Measurements from ENCODE around the gene FBXW11.

The FBXW11 gene

DNA sequence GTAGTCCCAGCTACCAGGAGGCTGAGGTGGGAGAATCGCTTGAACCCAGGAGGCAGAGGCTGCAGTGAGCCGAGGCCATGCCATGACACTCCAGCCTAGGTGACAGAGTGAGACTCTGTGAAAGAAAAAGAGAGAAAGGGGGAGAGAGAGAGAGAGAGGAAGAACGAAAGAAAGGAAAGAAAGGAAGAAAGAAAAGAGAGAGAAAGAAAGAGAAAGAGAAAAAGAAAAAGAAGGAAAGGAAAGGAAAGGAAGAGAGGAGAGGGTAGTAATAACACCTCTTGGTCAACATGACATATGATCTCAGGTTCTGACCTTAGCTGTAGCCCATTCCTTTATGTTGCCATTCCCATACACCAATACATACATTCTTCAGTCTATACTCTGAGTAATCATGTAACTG, 14.1 kb downstream of the FBXW11 start:
- no peaks in the 10 kb centered on the region for H3K9me2 ChIP-seq (replicated peaks; ENCODE audit: control insufficient read depth, low read length)
- peaks cover 27% of the 10 kb centered on the region for H3K4me1 ChIP-seq (ENCODE audit: control insufficient read depth, low read length)
- no peaks in the 10 kb centered on the region for H3K9me3 ChIP-seq (ENCODE audit: control insufficient read depth, insufficient read depth, low read length)
- no peaks in the 10 kb centered on the region for H3K27me3 ChIP-seq (ENCODE audit: control insufficient read depth, low read length)
- no peak overlapping the region for H3K4me2 ChIP-seq (ENCODE audit: low read length)
- peaks cover 87% of the 10 kb centered on the region for H3K79me2 ChIP-seq (ENCODE audit: control insufficient read depth, low read length)
- H3K4me3 ChIP-seq (ENCODE audit: low read length), result no peak overlapping the region
- H3K27ac ChIP-seq (ENCODE audit: low read depth, low read length), result no peak overlapping the region
- no peaks in the 10 kb centered on the region for H3F3A ChIP-seq (ENCODE audit: control insufficient read depth, insufficient read depth)
- TF ChIP-seq, protein P1, sequence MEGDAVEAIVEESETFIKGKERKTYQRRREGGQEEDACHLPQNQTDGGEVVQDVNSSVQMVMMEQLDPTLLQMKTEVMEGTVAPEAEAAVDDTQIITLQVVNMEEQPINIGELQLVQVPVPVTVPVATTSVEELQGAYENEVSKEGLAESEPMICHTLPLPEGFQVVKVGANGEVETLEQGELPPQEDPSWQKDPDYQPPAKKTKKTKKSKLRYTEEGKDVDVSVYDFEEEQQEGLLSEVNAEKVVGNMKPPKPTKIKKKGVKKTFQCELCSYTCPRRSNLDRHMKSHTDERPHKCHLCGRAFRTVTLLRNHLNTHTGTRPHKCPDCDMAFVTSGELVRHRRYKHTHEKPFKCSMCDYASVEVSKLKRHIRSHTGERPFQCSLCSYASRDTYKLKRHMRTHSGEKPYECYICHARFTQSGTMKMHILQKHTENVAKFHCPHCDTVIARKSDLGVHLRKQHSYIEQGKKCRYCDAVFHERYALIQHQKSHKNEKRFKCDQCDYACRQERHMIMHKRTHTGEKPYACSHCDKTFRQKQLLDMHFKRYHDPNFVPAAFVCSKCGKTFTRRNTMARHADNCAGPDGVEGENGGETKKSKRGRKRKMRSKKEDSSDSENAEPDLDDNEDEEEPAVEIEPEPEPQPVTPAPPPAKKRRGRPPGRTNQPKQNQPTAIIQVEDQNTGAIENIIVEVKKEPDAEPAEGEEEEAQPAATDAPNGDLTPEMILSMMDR (IDR thresholded peaks at IDR 0.05; ENCODE audit: low read depth, low read length, poor library complexity, severe bottlenecking), result no peak
- no peak for TF ChIP-seq EZH2phosphoT487 (IDR thresholded peaks at IDR 0.05; ENCODE audit: borderline replicate concordance, low read length)
- H3K36me3 ChIP-seq (ENCODE audit: control insufficient read depth, low read length), result peaks cover 30% of the 10 kb centered on the region
- H4K20me1 ChIP-seq (ENCODE audit: control insufficient read depth, insufficient read depth, low read depth, low read length), result no peaks in the 10 kb centered on the region

DNA sequence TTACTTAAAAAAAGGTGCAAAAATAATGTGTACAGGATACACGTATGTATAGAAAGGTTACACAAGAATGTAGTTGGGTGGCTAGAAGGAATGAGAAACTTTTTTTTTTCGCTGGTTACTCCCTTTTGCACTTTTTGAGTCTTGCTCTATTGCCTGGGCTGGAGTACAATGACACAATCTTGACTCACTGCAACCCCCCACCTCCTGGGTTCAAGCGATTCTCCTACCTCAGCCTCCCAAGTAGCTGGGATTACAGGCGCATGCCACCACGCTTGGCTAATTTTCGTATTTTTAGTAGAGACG, 15.8 kb downstream of the FBXW11 start:
- Histone ChIP-seq H3K27ac (ENCODE audit: low read depth, low read length) (no peak overlapping the region), H3K4me1 (ENCODE audit: control insufficient read depth, low read length) (peaks cover 24% of the 10 kb centered on the region), H4K20me1 (ENCODE audit: control insufficient read depth, insufficient read depth, low read depth, low read length) (no peaks in the 10 kb centered on the region), H3K4me2 (ENCODE audit: low read length) (no peak overlapping the region), H3K4me3 (ENCODE audit: low read length) (no peak overlapping the region), H3K9me3 (ENCODE audit: control insufficient read depth, insufficient read depth, low read length) (no peaks in the 10 kb centered on the region), H3F3A (ENCODE audit: control insufficient read depth, insufficient read depth) (no peaks in the 10 kb centered on the region), H3K79me2 (ENCODE audit: control insufficient read depth, low read length) (peaks cover 84% of the 10 kb centered on the region), H3K27me3 (ENCODE audit: control insufficient read depth, low read length) (no peaks in the 10 kb centered on the region), H3K36me3 (ENCODE audit: control insufficient read depth, low read length) (peaks cover 21% of the 10 kb centered on the region), H3K9me2 (replicated peaks; ENCODE audit: control insufficient read depth, low read length) (no peaks in the 10 kb centered on the region)
- TF ChIP-seq EZH2phosphoT487 (IDR thresholded peaks at IDR 0.05; ENCODE audit: borderline replicate concordance, low read length), result no peak
- TF ChIP-seq, protein P1 (IDR thresholded peaks at IDR 0.05; ENCODE audit: low read depth, low read length, poor library complexity, severe bottlenecking), result no peak

DNA sequence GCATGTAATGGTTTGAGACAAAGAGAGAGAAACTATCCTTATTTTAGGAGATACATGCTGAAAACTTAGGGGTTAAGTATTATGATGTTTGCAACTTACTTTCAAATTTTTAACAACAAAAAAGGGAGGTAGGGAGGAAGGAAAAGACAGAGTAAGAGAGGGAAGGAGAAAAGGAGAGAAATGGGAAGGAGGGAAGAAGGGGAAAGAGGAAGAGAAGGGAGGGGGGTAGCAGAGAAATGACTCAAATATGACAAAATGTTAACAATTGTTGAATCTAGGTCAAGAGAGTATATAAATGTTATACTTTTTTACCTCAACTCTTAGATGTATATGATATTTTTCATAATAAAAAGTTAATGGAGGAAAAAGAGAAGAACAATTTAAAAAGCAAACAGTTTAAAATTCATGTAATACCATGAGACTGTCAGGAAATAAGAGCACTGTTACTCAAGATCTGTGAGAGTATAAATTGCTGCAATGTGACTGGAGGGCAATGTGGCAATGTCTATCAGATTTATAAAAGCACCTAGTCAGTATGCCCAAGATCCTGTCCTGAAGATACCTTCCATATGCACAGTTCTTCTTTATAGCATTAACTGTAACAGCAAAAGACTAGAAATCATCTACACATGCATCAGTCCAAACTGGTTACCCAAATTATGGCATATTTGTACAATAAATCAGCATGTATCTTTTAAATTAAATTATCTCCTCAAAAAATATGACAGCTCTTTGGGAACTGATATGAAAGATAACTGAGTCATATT, 16.3 kb downstream of the FBXW11 start:
- no peak overlapping the region for H3K4me3 ChIP-seq (ENCODE audit: low read length)
- H3K79me2 ChIP-seq (ENCODE audit: control insufficient read depth, low read length), result peaks cover 86% of the 10 kb centered on the region
- H3K27me3 ChIP-seq (ENCODE audit: control insufficient read depth, low read length), result no peaks in the 10 kb centered on the region
- H3K9me3 ChIP-seq (ENCODE audit: control insufficient read depth, insufficient read depth, low read length), result no peaks in the 10 kb centered on the region
- peaks cover 26% of the 10 kb centered on the region for H3K4me1 ChIP-seq (ENCODE audit: control insufficient read depth, low read length)
- H3K4me2 ChIP-seq (ENCODE audit: low read length), result no peak overlapping the region
- no peaks in the 10 kb centered on the region for H4K20me1 ChIP-seq (ENCODE audit: control insufficient read depth, insufficient read depth, low read depth, low read length)
- no peak overlapping the region for H3K27ac ChIP-seq (ENCODE audit: low read depth, low read length)
- TF ChIP-seq, protein P1 (IDR thresholded peaks at IDR 0.05; ENCODE audit: low read depth, low read length, poor library complexity, severe bottlenecking), result no peak
- no peak for TF ChIP-seq EZH2phosphoT487 (IDR thresholded peaks at IDR 0.05; ENCODE audit: borderline replicate concordance, low read length)
- no peaks in the 10 kb centered on the region for H3K9me2 ChIP-seq (replicated peaks; ENCODE audit: control insufficient read depth, low read length)
- peaks cover 21% of the 10 kb centered on the region for H3K36me3 ChIP-seq (ENCODE audit: control insufficient read depth, low read length)
- H3F3A ChIP-seq (ENCODE audit: control insufficient read depth, insufficient read depth), result no peaks in the 10 kb centered on the region
